Stimulated activated CD4-positive, alpha-beta T cell treated with anti-CD3 and anti-CD28 coated beads, Interleukin-12 subunit alpha, Interleukin-12 subunit beta, amount 100 ng/mL, for 24 hours (primary cell): Measurements from ENCODE around the gene RPH3AL.
"Not testable (repeated sequence)": the region's sequence is repeated elsewhere in the genome, so short reads cannot be mapped to it uniquely, and the experiment has no call there.

Experiments used
- DNase-seq, 2 experiments: peaks; one replicate each; pipeline ENCODE4 v3.0.0-alpha.2; 2020; ENCODE audit warnings: low read depth in 2 of 2

Gene RPH3AL

GRCh38 chr17:180381-181244, 172.0 kb downstream of the RPH3AL start:
- no peak for DNase-seq

- no peak for DNase-seq
These were observed 172.7 kb downstream of the RPH3AL start for GRCh38 chr17:179781-180380.

- no peak for DNase-seq
These were observed 173.6 kb downstream of the RPH3AL start for GRCh38 chr17:179066-179432.

- no peak for DNase-seq
These were observed 174.1 kb downstream of the RPH3AL start for GRCh38 chr17:178292-179065.

- DNase-seq = no peak
These were observed 174.8 kb downstream of the RPH3AL start for GRCh38 chr17:177762-178161.

- DNase-seq = no peak
These were observed 175.5 kb downstream of the RPH3AL start for GRCh38 chr17:177155-177554.

GRCh38 chr17:173166-173911, 179.3 kb downstream of the RPH3AL start:
- DNase-seq = no peak

GRCh38 chr17:172401-172800, 180.2 kb downstream of the RPH3AL start:
- DNase-seq = no peak

GRCh38 chr17:171871-172270, 180.7 kb downstream of the RPH3AL start:
- no peak for DNase-seq

GRCh38 chr17:170130-170670, 182.4 kb downstream of the RPH3AL start:
- no peak for DNase-seq

- not testable (repeated sequence) for DNase-seq
These were observed 184.0 kb downstream of the RPH3AL start for GRCh38 chr17:168614-169013.

- DNase-seq = no peak
These were observed 186.7 kb downstream of the RPH3AL start for GRCh38 chr17:165939-166338.

- DNase-seq = no peak
These were observed 188.0 kb downstream of the RPH3AL start for GRCh38 chr17:164303-165235.

GRCh38 chr17:163514-164098, 189.0 kb downstream of the RPH3AL start:
- DNase-seq = no peak

- DNase-seq = no peak
These were observed 189.9 kb downstream of the RPH3AL start for GRCh38 chr17:162689-163088.
